Thoracic aorta (tissue), 2 donors: Measurements from ENCODE around the gene PRKCZ. TPM values are rescaled to one million over a fixed set of nuclear protein-coding genes. Genes with fewer than 3 reads are reported as not detected.

Source experiments
- ATAC-seq: fragments of 150-250 bp; one replicate; pipeline ENCODE4 v1.8.0; 2017; ENCODE audit warnings: low read depth; ENCODE audit not compliant: insufficient number of reproducible peaks, low FRiP score
- DNase-seq: peaks from one replicate; pipeline ENCODE4 v3.0.0-alpha.2; 2020; ENCODE audit warnings: low spot score
- H3K27ac ChIP-seq, 2 donors: fragments of 200-600 bp; sonication (generic); 1 replicate in 1 of 2; 2 replicates in 1 of 2; pipeline ENCODE4 v1.5.1; 2016; ENCODE audit warnings: mild to moderate bottlenecking in 2 of 2, moderate library complexity in 2 of 2
- H3K27me3 ChIP-seq: fragments of 200-600 bp; sonication (generic); replicated peaks from 2 replicates; pipeline ENCODE4 v1.6.0; 2016; ENCODE audit warnings: mild to moderate bottlenecking; ENCODE audit not compliant: insufficient read depth
- H3K36me3 ChIP-seq: fragments of 200-600 bp; sonication (generic); one replicate; pipeline ENCODE4 v1.5.1; 2016
- H3K4me1 ChIP-seq, 2 donors: fragments of 200-600 bp; sonication (generic); 1 replicate in 1 of 2; 2 replicates in 1 of 2; pipeline versions ENCODE4 v1.5.1 to v1.6.0; 2016; ENCODE audit warnings: low read depth in 2 of 2, mild to moderate bottlenecking in 1 of 2; ENCODE audit not compliant: control insufficient read depth in 1 of 2
- H3K4me3 ChIP-seq: fragments of 200-600 bp; sonication (generic); 2 replicates; pipeline ENCODE4 v1.5.1; 2016; ENCODE audit warnings: mild to moderate bottlenecking
- H3K9me3 ChIP-seq: fragments of 200-600 bp; sonication (generic); 2 replicates; pipeline ENCODE4 v1.5.1; 2016
- CTCF ChIP-seq: fragments of 200-600 bp; sonication (generic); IDR thresholded peaks from one replicate; pipeline ENCODE4 v1.5.1; 2019; ENCODE audit warnings: antibody characterized with exemption
- total RNA-seq, 2 donors: library from RNA; depleted of rRNA; stranded (reverse); fragments of >200 nt; gene quantifications; one replicate each; pipeline versions ENCODE4 v1.1.0 to v1.2.3, GENCODE V29; 2016

Gene PRKCZ
- total RNA-seq, 2 donors from 2014 or later, result 0.68 TPM; not detected in 1

DNA sequence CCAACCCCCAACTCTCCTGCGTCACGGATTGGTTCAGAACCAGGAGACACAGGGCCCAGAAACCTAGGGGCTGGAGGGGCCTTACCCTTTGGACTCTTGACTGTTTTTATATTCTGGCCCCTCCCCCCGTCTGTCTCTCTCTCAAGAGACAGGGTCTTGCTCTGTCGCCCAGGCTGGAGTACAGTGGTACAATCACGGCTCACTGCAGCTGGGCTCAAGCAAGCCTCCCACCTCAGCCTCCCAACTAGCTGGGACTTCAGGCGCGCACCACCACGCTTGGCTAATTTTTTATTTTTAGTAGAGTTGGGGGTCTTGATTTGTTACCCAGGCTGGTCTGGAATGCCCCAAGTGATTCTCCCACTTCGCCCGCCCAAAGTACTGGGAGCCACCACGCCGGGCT is 52.5 kb downstream of the PRKCZ start:
- no peak for ATAC-seq
- Histone ChIP-seq H3K9me3 (no peaks in the 10 kb centered on the region), H3K4me3 (no peak overlapping the region), H3K4me1 (no peaks in the 10 kb centered on the region), H3K27ac (no peak overlapping the region), H3K27me3 (no peaks in the 10 kb centered on the region), H3K36me3 (no peaks in the 10 kb centered on the region)
- no peak for DNase-seq
- no peak for TF ChIP-seq CTCF

- no peaks in the 10 kb centered on the region for H3K4me1 ChIP-seq
- H3K27ac ChIP-seq, result no peak overlapping the region
- no peak for TF ChIP-seq CTCF
- no peaks in the 10 kb centered on the region for H3K9me3 ChIP-seq
- DNase-seq, result no peak
- ATAC-seq, result no peak
- no peaks in the 10 kb centered on the region for H3K27me3 ChIP-seq
- H3K36me3 ChIP-seq, result no peaks in the 10 kb centered on the region
- no peak overlapping the region for H3K4me3 ChIP-seq
Measured at GRCh38 chr1:2103266-2103900, 53.2 kb downstream of the PRKCZ start.

- Histone ChIP-seq H3K36me3 (no peaks in the 10 kb centered on the region), H3K9me3 (no peaks in the 10 kb centered on the region), H3K4me1 (no peaks in the 10 kb centered on the region), H3K27ac (no peak overlapping the region), H3K27me3 (no peaks in the 10 kb centered on the region), H3K4me3 (no peak overlapping the region)
- DNase-seq (no peak), ATAC-seq (no peak)
- no peak for TF ChIP-seq CTCF
Measured at GRCh38 chr1:2103901-2104590, 53.8 kb downstream of the PRKCZ start.

- H3K27ac ChIP-seq, result no peak overlapping the region
- no peak overlapping the region for H3K4me3 ChIP-seq
- TF ChIP-seq CTCF, result no peak
- no peaks in the 10 kb centered on the region for H3K27me3 ChIP-seq
- DNase-seq (no peak), ATAC-seq (no peak)
- no peaks in the 10 kb centered on the region for H3K4me1 ChIP-seq
- no peaks in the 10 kb centered on the region for H3K36me3 ChIP-seq
- H3K9me3 ChIP-seq, result no peaks in the 10 kb centered on the region
Measured at GRCh38 chr1:2104621-2105427, 54.6 kb downstream of the PRKCZ start.
